IMR-90 (cell line): ENCODE data around the gene SARDH. TPM values are rescaled to one million over a fixed set of nuclear protein-coding genes. Genes with fewer than 3 reads are reported as not detected.

Source experiments
- ATAC-seq: fragments of 200-7000 bp; cut with Tn5 transposase; 2 replicates; pipeline ENCODE4 v1.9.1; 2020; ENCODE audit warnings: low read depth, mild to moderate bottlenecking, moderate library complexity
- BruUV-seq: library from RNA; stranded (reverse); fragments of 400-500 nt; replicated peaks from 2 replicates; lab custom pipeline; 2021; lab: Mats Ljungman, UMichigan
- CTCF ChIA-PET: fragments of 300-600 bp; formaldehyde crosslinking; extraction: SDS; loops from one replicate; lab custom pipeline; 2021; ENCODE audit warnings: antibody characterized with exemption; lab: Yijun Ruan, JAX
- POLR2A ChIA-PET: fragments of 300-600 bp; sonication (Branson Sonifier 250); formaldehyde crosslinking; loops from one replicate; lab custom pipeline; 2022; ENCODE audit warnings: antibody characterized with exemption; ENCODE audit not compliant: unreplicated experiment; lab: Charles Lee
- DNase-seq: peaks from one replicate; pipeline ENCODE4 v3.0.0; 2013
- H2AFZ ChIP-seq: replicated peaks from 2 replicates; pipeline ENCODE3; 2013; ENCODE audit warnings: low read length, mild to moderate bottlenecking; ENCODE audit not compliant: poor library complexity
- H2AK5ac ChIP-seq: 2 replicates; pipeline ENCODE4 v1.6.1; 2013; ENCODE audit warnings: low read depth, low read length, inconsistent platforms
- H2AK9ac ChIP-seq: replicated peaks from 2 replicates; pipeline ENCODE3; 2013; ENCODE audit warnings: mild to moderate bottlenecking, low read depth, low read length, moderate library complexity; ENCODE audit not compliant: poor library complexity
- H2BK120ac ChIP-seq: 2 replicates; pipeline ENCODE4 v1.6.1; 2013; ENCODE audit warnings: low read depth, low read length, inconsistent platforms
- H2BK15ac ChIP-seq: 3 replicates; pipeline ENCODE4 v1.6.1; 2013; ENCODE audit warnings: low read depth, low read length, inconsistent platforms
- H2BK20ac ChIP-seq: 2 replicates; pipeline ENCODE4 v1.6.1; 2013; ENCODE audit warnings: low read depth, mild to moderate bottlenecking, inconsistent platforms, low read length, moderate library complexity
- H2BK5ac ChIP-seq: 2 replicates; pipeline ENCODE4 v1.6.1; 2013; ENCODE audit warnings: mild to moderate bottlenecking, low read depth, low read length, inconsistent platforms; ENCODE audit not compliant: poor library complexity, severe bottlenecking
- H3K14ac ChIP-seq: replicated peaks from 2 replicates; pipeline ENCODE4 v1.6.1; 2013; ENCODE audit warnings: low read depth, low read length, inconsistent platforms
- H3K18ac ChIP-seq: 2 replicates; pipeline ENCODE4 v1.6.1; 2013; ENCODE audit warnings: low read depth, low read length, control low read depth
- H3K23ac ChIP-seq: 2 replicates; pipeline ENCODE4 v1.6.1; 2013; ENCODE audit warnings: low read depth, low read length, inconsistent platforms
- H3K27ac ChIP-seq: 2 replicates; pipeline ENCODE4 v1.5.1; 2013; ENCODE audit warnings: mild to moderate bottlenecking, control low read depth, low read length; ENCODE audit not compliant: insufficient read depth
- H3K27me3 ChIP-seq: 2 replicates; pipeline ENCODE4 v1.6.1; 2013; ENCODE audit warnings: low read length; ENCODE audit not compliant: control insufficient read depth, insufficient read depth
- H3K36me3 ChIP-seq: 2 replicates; pipeline ENCODE4 v1.6.1; 2013; ENCODE audit warnings: low read length, mixed read lengths; ENCODE audit not compliant: control insufficient read depth, insufficient read depth
- H3K4ac ChIP-seq: 2 replicates; pipeline ENCODE4 v1.6.1; 2013; ENCODE audit warnings: low read depth, low read length, inconsistent platforms
- H3K4me1 ChIP-seq: 2 replicates; pipeline ENCODE4 v1.6.1; 2013; ENCODE audit warnings: low read length, mixed read lengths; ENCODE audit not compliant: control insufficient read depth, insufficient read depth
- H3K4me2 ChIP-seq: 2 replicates; pipeline ENCODE4 v1.6.1; 2013; ENCODE audit warnings: low read depth, mild to moderate bottlenecking, control low read depth, low read length, moderate library complexity
- H3K4me3 ChIP-seq: 2 replicates; pipeline ENCODE4 v1.5.1; 2013; ENCODE audit warnings: low read depth, mild to moderate bottlenecking, control low read depth, low read length, moderate library complexity; ENCODE audit not compliant: insufficient read depth
- H3K56ac ChIP-seq: 2 replicates; pipeline ENCODE4 v1.6.1; 2013; ENCODE audit warnings: low read length, inconsistent platforms; ENCODE audit not compliant: insufficient read depth; ENCODE audit errors: extremely low read depth
- H3K79me1 ChIP-seq, 2 experiments: 2 replicates each; pipeline ENCODE4 v1.6.1; 2013; ENCODE audit warnings: low read length in 2 of 2, inconsistent platforms in 1 of 2, low read depth in 1 of 2
- H3K9ac ChIP-seq: 2 replicates; pipeline ENCODE4 v1.6.1; 2013; ENCODE audit warnings: low read depth, low read length, control low read depth
- H3K9me1 ChIP-seq: 2 replicates; pipeline ENCODE4 v1.6.1; 2013; ENCODE audit warnings: low read length, inconsistent platforms; ENCODE audit not compliant: insufficient read depth
- H3K9me3 ChIP-seq: 2 replicates; pipeline ENCODE4 v1.6.1; 2013; ENCODE audit warnings: low read length; ENCODE audit not compliant: control insufficient read depth, insufficient read depth
- H4K20me1 ChIP-seq: 2 replicates; pipeline ENCODE4 v1.6.1; 2013; ENCODE audit warnings: low read length, inconsistent platforms; ENCODE audit not compliant: insufficient read depth
- H4K5ac ChIP-seq: 2 replicates; pipeline ENCODE4 v1.6.1; 2013; ENCODE audit warnings: mild to moderate bottlenecking, low read depth, low read length, control low read depth
- H4K8ac ChIP-seq, 2 experiments: 2 replicates each; pipeline ENCODE4 v1.6.1; 2013; ENCODE audit warnings: low read depth in 2 of 2, low read length in 2 of 2, control low read depth in 1 of 2, inconsistent platforms in 1 of 2
- H4K91ac ChIP-seq: 2 replicates; pipeline ENCODE4 v1.6.1; 2013; ENCODE audit warnings: low read depth, low read length, inconsistent platforms; ENCODE audit not compliant: insufficient read depth
- BHLHE40 ChIP-seq: fragments of 150-350 bp; IDR thresholded peaks from 2 replicates; pipeline ENCODE4 v1.6.1; 2016; ENCODE audit warnings: mild to moderate bottlenecking, low read depth, low read length
- CEBPB ChIP-seq: IDR thresholded peaks from 2 replicates; pipeline ENCODE4 v1.6.1; 2012; ENCODE audit warnings: low read depth, low read length, improper control_type of control experiment
- CHD1 ChIP-seq: IDR thresholded peaks from 2 replicates; pipeline ENCODE4 v1.6.1; 2012; ENCODE audit warnings: low read depth, low read length, improper control_type of control experiment
- FOS ChIP-seq: fragments of 150-350 bp; IDR thresholded peaks from 2 replicates; pipeline ENCODE4 v1.6.1; 2016; ENCODE audit warnings: low read depth, low read length
- MAFK ChIP-seq: IDR thresholded peaks from 2 replicates; pipeline ENCODE4 v1.6.1; 2012; ENCODE audit warnings: low read depth, low read length, improper control_type of control experiment
- MAZ ChIP-seq: IDR thresholded peaks from 2 replicates; pipeline ENCODE4 v1.6.1; 2012; ENCODE audit warnings: low read depth, mild to moderate bottlenecking, low read length, improper control_type of control experiment, moderate library complexity, borderline replicate concordance
- NFE2L2 ChIP-seq: fragments of 150-350 bp; IDR thresholded peaks from 2 replicates; pipeline ENCODE4 v1.6.1; 2016; ENCODE audit warnings: low read depth, mild to moderate bottlenecking, low read length
- POLR2A ChIP-seq: IDR thresholded peaks from 2 replicates; pipeline ENCODE4 v1.6.1; 2012; ENCODE audit warnings: mild to moderate bottlenecking, low read depth, low read length
- RAD21 ChIP-seq: IDR thresholded peaks from 2 replicates; pipeline ENCODE4 v1.6.1; 2012; ENCODE audit warnings: low read length, improper control_type of control experiment
- RCOR1 ChIP-seq: IDR thresholded peaks from 2 replicates; pipeline ENCODE4 v1.6.1; 2012; ENCODE audit warnings: mild to moderate bottlenecking, low read length, improper control_type of control experiment; ENCODE audit not compliant: insufficient replicate concordance
- RFX5 ChIP-seq: IDR thresholded peaks from 2 replicates; pipeline ENCODE4 v1.8.0; 2012; ENCODE audit warnings: low read depth, mild to moderate bottlenecking, low read length, moderate library complexity
- SMC3 ChIP-seq: fragments of 150-350 bp; IDR thresholded peaks from 2 replicates; pipeline ENCODE4 v1.6.1; 2016; ENCODE audit warnings: low read depth, mild to moderate bottlenecking, antibody characterized with exemption, low read length, moderate library complexity
- WGBS, 2 experiments: methylation state at CpG; one replicate each; pipeline versions ENCODE4 v1.1.5 to v1.1.7; 2013; ENCODE audit warnings: missing lambda C conversion rate in 2 of 2; ENCODE audit not compliant: insufficient read length in 1 of 2; ENCODE audit errors: extremely low coverage in 2 of 2; 5-methylcytosine and 5-hydroxymethylcytosine counted together
- dilution Hi-C: fragments of 300-500 bp; cut with HindIII; formaldehyde crosslinking; loops from one replicate; pipeline ENCODE4 v1.14.3; 2018; ENCODE audit warnings: low sequenced_read_pairs; ENCODE audit not compliant: unreplicated experiment
- in situ Hi-C: fragments of 300-500 bp; cut with MboI; formaldehyde crosslinking; loops from 3 replicates; pipeline ENCODE4 v1.14.3; 2019; ENCODE audit warnings: low sequenced_read_pairs, inconsistent platforms, mixed read lengths
- intact Hi-C: fragments of 100-400 bp; cut with micrococcal nuclease; formaldehyde crosslinking; loops from 2 replicates; pipeline ENCODE4 v1.10.0; 2022
- polyA plus RNA-seq, 3 experiments: library from polyadenylated mRNA; depleted of rRNA; stranded (reverse); fragments of >200 nt; gene quantifications; 2 replicates each; pipeline ENCODE4 v1.2.3, GENCODE V29; 2012; ENCODE audit warnings: low replicate concordance in 1 of 3
- total RNA-seq: library from RNA; depleted of rRNA; stranded (reverse); fragments of >200 nt; gene quantifications from 2 replicates; pipeline ENCODE4 v1.2.3, GENCODE V29; 2012
- TF ChIP-seq, protein P1 (sequence below): fragments of 150-350 bp; IDR thresholded peaks from 2 replicates; pipeline ENCODE4 v1.6.1; 2017; ENCODE audit warnings: mild to moderate bottlenecking, antibody characterized with exemption, low read length, low read depth
- TF ChIP-seq, protein P2 (sequence below): conservative IDR thresholded peaks from 2 replicates; pipeline ENCODE4 v1.5.1; 2012; ENCODE audit warnings: mild to moderate bottlenecking, low read depth, low read length, improper control_type of control experiment

Gene SARDH
- total and polyA plus RNA-seq, 2 of the 4 experiments (the other 2 are of a cell fraction): 5.0 to 7.5 TPM

DNA sequence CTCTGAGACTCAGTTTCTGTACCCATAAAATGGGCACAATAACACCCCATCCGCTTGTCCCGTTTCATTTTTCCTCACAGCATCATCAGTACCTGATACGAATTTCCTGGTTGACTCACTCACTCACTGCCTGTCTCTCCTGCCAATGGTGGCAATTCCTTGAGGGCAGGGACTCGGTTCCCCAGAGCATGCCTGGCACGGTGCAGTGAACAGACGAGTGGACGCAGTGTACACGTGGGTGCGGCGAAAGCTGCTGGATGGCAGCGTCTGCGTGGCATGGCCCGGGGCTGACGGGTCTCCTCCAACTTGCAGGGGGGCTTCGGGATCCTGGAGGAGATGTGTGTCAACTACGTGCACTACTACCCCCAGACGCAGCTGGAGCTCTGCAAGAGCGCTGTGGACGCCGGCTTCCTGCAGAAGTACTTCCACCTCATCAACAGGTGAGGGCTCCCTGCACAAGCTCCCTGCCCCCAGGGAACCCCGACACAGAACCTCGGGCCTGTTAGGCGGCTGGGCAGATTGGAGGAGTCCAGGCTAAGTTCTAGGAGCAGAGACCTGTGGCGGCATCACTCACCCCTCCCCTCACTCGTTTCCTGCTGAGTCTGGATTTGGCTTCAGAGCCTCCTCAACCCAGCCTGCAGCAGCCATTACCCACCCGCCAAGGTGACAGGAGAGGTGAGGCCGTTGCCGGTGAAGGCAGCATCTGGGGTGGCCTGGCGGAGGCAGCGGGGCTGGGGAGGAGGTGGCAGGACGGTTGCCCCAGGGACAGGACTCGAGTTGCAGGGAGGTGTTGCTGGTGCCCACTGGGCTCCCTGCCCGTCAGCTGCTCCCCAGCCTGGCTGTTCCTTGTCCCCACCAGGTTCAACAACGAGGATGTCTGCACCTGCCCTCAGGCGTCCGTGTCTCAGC is 81.7 kb downstream of the SARDH start:
- H3K4me1 ChIP-seq: 0 out of 2 replicates have a peak, but pooled peaks cover 1% of the 10 kb centered on the region
- H2AFZ ChIP-seq: no peak overlapping the region
- H3K56ac ChIP-seq: no peak overlapping the region
- H3K14ac ChIP-seq: no peak overlapping the region
- H2AK5ac ChIP-seq: no peak overlapping the region
- POLR2A ChIA-PET: no interaction called here
- dilution Hi-C loops: no loop called here
- no peaks in the 10 kb centered on the region for H3K9me1 ChIP-seq
- intact Hi-C loops: no loop called here
- H4K91ac ChIP-seq: no peak overlapping the region
- no peak overlapping the region for H2BK15ac ChIP-seq
- H2AK9ac ChIP-seq: no peak overlapping the region
- H3K4me3 ChIP-seq: no peak overlapping the region
- H3K36me3 ChIP-seq: no peaks in the 10 kb centered on the region
- peaks cover 36% of the 10 kb centered on the region for H3K27me3 ChIP-seq
- no peak overlapping the region for H3K18ac ChIP-seq
- no peak overlapping the region for H2BK5ac ChIP-seq
- H3K4me2 ChIP-seq: no peak overlapping the region
- H2BK20ac ChIP-seq: no peak overlapping the region
- H3K4ac ChIP-seq: no peak overlapping the region
- no peak overlapping the region for H2BK120ac ChIP-seq
- no TSS peak for BruUV-seq
- no peak for ATAC-seq
- H3K79me1 ChIP-seq: no peaks in the 10 kb centered on the region
- in situ Hi-C loops: no loop called here
- no peak overlapping the region for H3K27ac ChIP-seq
- DNase-seq: no peak
- H3K9ac ChIP-seq: no peak overlapping the region
- no peak overlapping the region for H3K23ac ChIP-seq
- H4K20me1 ChIP-seq: no peaks in the 10 kb centered on the region
- H4K5ac ChIP-seq: no peak overlapping the region
- TF ChIP-seq RFX5: no peak
- TF ChIP-seq, protein P1, sequence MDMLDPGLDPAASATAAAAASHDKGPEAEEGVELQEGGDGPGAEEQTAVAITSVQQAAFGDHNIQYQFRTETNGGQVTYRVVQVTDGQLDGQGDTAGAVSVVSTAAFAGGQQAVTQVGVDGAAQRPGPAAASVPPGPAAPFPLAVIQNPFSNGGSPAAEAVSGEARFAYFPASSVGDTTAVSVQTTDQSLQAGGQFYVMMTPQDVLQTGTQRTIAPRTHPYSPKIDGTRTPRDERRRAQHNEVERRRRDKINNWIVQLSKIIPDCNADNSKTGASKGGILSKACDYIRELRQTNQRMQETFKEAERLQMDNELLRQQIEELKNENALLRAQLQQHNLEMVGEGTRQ: no peak
- TF ChIP-seq, protein P2, sequence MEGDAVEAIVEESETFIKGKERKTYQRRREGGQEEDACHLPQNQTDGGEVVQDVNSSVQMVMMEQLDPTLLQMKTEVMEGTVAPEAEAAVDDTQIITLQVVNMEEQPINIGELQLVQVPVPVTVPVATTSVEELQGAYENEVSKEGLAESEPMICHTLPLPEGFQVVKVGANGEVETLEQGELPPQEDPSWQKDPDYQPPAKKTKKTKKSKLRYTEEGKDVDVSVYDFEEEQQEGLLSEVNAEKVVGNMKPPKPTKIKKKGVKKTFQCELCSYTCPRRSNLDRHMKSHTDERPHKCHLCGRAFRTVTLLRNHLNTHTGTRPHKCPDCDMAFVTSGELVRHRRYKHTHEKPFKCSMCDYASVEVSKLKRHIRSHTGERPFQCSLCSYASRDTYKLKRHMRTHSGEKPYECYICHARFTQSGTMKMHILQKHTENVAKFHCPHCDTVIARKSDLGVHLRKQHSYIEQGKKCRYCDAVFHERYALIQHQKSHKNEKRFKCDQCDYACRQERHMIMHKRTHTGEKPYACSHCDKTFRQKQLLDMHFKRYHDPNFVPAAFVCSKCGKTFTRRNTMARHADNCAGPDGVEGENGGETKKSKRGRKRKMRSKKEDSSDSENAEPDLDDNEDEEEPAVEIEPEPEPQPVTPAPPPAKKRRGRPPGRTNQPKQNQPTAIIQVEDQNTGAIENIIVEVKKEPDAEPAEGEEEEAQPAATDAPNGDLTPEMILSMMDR: no peak
- no peak for TF ChIP-seq MAFK
- no peak for TF ChIP-seq RAD21
- no peak for TF ChIP-seq MAZ
- no peak for TF ChIP-seq RCOR1
- TF ChIP-seq CEBPB: no peak
- TF ChIP-seq SMC3: no peak
- TF ChIP-seq BHLHE40: no peak
- TF ChIP-seq FOS: no peak
- TF ChIP-seq POLR2A: no peak
- no peak for TF ChIP-seq NFE2L2
- TF ChIP-seq CHD1: no peak
- no peaks in the 10 kb centered on the region for H3K9me3 ChIP-seq
- WGBS, 2 experiments: 70% methylated on average over 20 of the region's 36 CpGs; no CpG with 5 or more reads in 1 of the 2 experiments
- H4K8ac ChIP-seq: no peak overlapping the region
- CTCF ChIA-PET: no interaction called here
